Smooth muscle cell of the brain vasculature (primary cell): Measurements from ENCODE around the gene HDAC8.
"Not testable (repeated sequence)": the region's sequence is repeated elsewhere in the genome, so short reads cannot be mapped to it uniquely, and the experiment has no call there.

ENCODE experiments used
- DNase-seq: peaks from one replicate; pipeline ENCODE4 v3.0.0-alpha.2; 2012; ENCODE audit warnings: low read depth, low spot score

Gene HDAC8

DNA sequence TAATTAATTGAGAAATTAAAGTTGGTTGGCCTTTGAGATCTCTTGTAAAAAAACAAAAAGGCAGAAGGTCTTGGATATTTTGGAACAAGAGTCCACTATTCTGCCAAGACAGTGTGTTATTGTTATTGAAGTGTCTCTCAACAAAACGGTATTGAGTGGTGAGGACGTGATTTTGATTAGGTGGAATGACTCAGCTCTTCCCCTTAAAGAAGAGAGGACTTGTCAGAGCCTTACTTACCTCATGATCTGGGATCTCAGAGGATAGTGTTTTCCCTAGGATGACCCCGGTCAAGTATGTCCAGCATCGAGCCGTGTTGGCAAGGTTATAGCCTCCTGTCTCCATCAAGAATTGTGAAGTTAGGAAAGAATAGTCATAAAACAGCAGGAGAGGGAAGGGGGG, 110.9 kb downstream of the HDAC8 start:
- DNase-seq: no peak

DNA sequence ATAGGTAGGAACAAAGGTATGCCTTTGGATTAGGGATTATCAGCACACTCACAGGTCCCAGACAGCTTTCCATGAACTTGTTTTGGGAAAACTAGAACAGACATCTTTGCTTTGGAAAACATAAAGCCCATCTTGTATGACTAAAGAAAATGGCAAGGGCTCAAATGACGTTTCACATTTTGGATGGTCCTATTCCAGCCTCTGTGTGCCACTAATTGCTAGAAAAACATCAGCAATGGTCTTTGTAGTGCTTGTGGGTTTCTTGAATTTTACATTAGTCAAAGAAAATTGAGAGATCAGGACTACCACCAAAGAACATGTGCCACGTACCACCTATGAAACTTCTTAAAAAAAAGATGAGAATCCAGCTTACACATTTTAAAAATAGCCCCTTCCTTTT, 111.4 kb downstream of the HDAC8 start:
- no peak for DNase-seq

DNA sequence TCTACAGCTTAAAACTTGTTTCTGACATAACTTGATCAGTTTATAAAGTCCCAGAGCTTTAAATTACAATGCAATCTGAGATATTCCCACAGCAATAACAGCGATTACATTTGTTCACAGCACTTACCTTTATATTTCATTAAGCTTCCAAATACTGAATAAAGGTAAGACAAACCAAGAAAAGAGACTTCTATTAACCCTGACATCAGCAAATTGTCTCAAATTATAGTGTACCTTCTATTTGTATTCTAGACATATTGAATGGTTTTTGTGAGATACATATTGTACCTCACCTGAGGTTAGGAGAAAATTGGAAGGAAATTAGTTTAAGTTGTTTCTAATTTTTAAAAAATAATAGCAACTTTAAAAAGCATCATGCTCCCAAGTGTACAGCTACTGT, 111.9 kb downstream of the HDAC8 start:
- no peak for DNase-seq

DNA sequence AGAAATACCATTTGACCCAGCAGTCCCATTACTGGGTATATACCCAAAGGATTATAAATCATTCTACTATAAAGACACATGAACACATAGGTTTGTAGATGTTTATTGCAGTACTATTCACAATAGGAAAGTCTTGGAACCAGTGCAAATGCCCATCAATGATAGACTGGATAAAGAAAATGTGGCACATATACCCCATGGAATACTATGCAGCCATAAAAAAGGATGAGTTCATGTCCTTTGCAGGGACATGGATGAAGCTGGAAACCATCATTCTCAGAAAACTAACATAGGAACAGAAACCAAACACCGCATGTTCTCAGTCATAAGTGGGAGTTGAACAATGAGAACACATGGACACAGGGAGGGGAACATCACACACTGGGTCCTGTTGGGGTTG, 123.6 kb downstream of the HDAC8 start:
- not testable (repeated sequence) for DNase-seq

DNA sequence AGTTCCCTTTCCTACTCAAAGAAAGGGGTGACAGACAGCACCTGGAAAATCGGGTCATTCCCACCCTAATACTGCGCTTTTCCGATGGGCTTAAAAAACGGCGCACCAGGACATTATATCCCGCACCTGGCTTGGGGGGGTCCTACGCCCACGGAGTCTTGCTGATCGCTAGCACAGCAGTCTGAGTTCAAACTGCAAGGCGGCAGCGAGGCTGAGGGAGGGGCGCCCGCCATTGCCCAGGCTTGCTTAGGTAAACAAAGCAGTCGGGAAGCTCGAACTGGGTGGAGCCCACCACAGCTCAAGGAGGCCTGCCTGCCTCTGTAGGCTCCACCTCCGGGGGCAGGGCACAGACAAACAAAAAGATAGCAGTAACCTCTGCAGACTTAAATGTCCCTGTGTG, 131.9 kb downstream of the HDAC8 start:
- DNase-seq: not testable (repeated sequence)

DNA sequence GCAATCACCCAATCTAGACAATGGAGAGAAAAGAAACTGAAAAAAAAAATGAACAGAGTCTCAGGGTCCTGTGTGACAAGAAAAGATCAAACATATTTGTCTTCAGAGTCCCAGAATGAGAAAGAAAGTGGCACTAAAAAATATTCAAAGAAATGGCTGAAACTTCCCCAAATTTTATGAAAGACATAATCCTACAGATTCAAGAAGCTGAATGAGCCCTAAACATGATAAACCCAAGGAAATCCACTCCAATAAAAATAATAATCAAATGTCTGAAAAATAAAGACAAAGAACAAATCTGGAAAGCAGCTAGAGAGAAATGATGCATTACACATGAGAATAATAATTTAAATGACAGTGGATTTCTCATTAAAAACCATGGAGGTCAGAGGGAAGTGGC, 136.6 kb downstream of the HDAC8 start:
- DNase-seq: no peak

DNA sequence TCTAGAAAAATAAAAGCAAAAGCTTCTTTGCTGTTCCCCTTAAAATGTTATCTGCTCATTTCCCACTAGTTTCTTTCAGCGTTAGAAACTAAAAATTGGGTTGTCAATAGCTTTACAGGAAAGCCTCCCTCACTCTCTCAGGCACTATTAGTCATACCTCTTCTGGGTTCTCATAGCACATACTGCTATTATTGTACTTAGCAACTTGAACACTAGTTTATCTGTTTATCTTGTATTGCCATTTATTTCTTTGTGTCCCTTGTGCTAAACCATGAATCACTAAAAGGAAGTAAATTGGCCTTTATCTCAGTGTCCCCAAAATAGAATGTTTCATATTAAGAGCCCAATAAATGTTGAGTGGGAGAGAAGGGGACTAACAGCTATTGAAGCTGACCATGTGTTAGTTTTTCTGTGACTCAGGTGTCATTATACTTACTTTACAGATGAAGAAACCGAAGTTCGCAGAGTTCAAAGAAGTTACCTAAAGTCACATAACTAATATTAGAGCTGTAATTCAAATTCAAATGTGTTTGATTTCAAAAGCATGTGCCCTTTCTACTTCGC, 142.2 kb downstream of the HDAC8 start:
- no peak for DNase-seq

DNA sequence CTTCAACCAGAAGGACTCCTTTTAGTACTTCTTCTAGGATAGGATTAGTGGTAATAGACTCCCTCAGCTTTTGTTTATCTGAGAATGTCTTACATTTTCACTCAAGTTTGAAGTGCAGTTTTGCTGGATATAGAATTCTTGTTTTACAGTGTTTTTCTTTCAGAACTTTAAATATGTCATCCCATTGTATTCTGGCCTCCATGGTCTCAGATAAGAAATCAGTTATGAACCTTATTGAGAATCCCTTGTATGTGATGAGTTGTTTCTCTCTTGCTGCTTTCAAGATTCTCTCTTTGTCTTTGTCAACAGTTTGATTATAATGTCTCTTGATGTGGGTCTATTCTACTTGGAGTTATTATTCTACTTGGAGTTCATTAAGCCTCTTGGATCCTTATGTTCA, 150.8 kb downstream of the HDAC8 start:
- no peak for DNase-seq

DNA sequence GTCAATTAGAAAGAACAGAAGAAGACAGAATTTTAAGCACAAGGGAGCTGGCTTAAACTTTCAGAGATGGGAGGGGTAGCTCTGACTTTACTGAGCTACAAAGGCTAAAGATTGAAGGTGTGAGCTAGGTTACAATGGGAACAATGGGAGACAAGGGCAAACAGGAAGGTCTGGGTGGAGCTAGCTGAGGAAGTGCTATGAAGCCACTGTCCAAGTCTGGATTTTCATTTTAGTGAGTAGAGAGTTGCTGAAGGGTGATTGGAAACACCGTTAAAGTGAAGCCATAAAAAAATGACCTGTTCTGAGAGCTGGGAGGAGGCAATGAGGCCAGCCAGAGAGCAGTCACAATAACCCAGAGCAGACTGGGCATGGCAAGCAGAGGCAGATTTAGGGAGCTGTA, 162.7 kb downstream of the HDAC8 start:
- DNase-seq: no peak

DNA sequence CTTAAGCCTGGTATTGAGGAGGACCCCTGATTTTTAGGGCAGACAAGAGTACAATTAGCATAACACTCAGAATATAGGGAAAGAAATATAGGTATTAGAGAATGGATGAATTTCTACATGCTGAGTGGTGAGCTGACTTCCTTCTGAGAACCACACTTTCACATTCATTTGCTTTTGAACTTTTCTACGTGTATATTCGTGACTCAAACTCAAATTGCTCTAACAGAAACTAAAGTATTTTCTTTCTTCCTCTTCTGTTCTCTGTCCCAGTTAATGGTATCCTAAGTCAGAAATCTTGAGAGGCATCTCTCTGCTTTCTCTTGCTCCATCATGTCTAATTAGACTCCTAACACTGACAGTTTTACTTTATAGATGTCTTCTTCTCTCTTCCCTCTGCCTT, 163.8 kb downstream of the HDAC8 start:
- DNase-seq: no peak

- DNase-seq: not testable (repeated sequence)
Observed at GRCh38 chrX:72405136-72405535, 167.5 kb downstream of the HDAC8 start.

DNA sequence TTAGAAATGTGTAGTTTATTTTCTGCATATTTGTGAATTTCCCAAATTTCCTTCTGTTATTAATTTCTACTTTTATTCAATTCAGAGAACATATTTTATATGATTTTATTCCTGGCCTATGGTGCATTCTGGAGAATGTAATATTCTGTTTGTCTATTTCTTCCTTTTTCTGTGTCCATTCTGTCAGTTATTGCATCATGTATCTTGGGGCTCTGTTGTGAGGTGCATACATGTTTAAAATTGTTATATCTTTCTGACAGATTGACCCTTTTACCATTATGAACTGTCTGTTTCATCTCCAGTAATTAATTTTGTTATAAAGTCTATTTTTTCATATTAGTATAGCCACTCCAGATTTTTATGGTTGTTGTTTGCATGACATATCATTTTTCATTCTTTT, 170.0 kb downstream of the HDAC8 start:
- DNase-seq: no peak

DNA sequence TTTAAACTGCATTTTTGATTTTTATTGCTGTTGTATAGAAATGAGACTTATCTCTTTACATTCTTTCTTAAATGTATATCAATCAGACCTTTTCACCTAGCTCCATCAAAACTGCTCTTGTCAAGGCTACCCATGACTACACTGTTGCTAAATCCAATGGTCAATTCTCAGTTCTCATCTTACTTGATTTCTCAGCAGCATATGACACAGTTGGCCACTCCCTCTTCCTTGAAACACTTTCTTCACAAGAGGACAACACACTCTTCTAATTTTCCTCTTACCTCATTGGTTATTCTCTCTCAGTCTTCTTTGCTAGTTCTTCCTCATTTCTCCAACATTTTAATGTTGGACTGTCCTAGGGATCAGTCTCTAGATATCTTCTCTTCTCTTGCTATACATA, 172.8 kb downstream of the HDAC8 start:
- no peak for DNase-seq

DNA sequence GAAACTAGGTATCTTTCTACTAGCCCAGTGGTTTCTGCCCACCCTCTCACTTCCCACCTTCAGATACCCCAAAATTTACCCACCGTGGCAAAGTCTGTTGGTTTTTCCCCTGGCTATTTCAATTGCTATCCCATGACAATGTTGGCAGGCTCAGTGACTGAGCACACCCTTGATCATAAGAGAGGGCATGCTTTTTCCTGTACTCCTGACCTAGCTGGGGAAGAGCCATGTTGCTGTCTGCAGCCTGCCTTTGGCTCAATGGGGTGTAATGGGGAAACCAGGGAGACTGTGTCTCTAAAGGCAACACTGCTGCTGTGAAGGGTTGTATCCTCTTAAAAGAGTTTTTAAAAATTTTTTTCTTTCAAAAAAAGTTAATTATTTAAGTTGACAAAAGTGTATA, 176.5 kb downstream of the HDAC8 start:
- no peak for DNase-seq

- DNase-seq: no peak
Observed at GRCh38 chrX:72395237-72395636, 177.4 kb downstream of the HDAC8 start.

DNA sequence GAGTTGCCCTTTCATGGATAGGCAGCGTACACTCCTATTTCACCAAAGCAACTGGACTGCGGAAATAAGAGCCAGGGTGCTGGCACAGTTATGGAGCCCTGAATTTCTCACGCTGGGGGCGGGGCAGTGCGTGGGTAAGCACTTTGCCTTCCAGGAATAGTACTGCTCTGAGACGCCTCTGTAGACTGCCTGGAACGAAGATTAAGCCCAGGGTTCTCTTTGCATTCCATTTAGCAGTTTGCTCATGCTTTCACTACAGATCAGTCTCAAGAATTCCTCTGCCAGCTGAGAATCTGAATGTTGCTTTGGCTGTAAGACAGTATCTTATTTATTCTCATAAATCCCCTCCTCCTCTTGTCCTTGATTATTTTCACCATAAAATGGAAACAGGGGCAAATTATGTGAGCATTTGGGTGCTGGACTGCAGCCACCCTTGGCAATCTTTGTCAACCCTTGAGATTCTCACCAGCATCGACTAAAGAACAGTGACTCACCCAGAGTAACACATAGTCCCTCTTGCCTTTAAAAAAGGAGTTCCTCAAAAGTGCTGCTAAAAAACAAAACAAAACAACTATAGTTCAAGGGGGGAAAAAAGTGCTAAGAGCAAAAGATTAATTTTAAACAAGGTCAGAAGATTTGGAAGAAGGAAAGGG, 178.0 kb downstream of the HDAC8 start:
- DNase-seq: no peak

GRCh38 chrX:72393836-72394517, 178.7 kb downstream of the HDAC8 start:
- no peak for DNase-seq

DNA sequence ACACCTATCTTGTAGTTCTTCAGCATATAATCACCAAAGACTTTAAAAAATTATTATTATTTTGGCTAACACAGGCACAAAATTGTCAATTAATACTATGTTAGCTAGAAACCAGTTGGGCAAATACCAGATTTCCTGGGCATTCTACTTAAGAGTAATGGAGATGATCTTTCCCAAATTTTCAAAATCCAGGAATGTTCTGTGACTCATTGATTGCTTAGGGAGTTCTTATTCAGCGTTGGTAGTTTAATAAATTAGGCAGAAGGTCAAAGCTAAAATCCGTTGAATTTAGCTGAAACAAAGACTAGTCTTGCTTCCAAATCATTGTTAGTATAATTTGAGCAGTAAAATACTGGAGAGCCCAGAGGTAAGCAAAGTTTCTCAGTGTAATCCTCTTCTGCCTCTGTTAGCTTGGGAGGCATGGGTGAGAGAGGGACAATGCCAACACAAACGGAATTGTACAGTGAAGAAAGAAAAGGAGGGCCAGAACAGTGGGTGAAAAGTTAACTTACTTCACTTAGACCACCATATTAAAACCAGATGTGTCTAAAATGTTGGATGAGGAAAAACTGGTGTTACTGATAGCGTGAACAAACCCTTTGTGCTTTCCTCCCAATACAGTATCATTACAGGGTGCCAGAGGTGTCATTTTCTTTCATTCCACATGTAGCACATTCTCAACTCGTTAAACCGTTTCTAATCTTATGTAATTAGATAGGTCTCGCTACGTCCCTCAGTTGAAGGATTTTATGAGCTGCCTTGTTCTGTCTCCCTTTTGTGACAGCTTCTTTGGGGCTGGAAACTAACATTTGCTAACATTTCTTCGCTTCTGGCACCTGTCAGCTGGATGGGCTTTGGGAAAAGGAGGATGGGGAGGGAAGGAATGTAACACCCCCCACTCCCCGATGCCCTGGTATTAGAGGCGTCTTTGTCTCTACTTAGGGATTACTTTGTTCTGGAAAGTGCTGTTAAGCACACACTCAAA, 179.5 kb downstream of the HDAC8 start:
- no peak for DNase-seq

- no peak for DNase-seq
Observed at GRCh38 chrX:72392042-72392441, 180.6 kb downstream of the HDAC8 start.

DNA sequence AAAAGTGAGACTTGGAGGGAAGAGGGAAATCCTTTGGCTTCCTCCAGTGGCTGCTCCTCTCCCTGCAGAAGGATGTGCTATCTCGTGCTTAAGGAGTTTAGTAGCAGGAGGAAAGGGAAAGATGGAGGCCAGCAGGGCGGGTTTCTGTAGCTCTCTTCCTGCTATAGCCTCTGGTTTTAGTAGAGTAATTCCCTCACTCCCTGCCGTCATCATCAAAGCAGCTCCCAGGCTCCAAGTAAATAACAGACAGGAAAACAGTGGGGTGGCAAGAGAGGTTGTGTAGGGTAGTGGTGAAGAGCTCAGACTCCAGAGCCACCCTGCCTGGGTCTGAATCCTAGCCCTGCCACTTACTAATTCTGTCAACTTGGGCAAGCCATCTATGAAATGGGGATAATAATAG, 185.4 kb downstream of the HDAC8 start:
- no peak for DNase-seq

- no peak for DNase-seq
Observed at GRCh38 chrX:72382202-72382595, 190.4 kb downstream of the HDAC8 start.
